WTC11 (cell line): Measurements from ENCODE around the gene NSD1.

Source experiments
- CREB1 ChIP-seq: sonication (generic); formaldehyde crosslinking; IDR thresholded peaks from 2 replicates; pipeline ENCODE4 v1.8.0; 2023; ENCODE audit warnings: mild to moderate bottlenecking, missing genetic modification reagents
- JUN ChIP-seq: sonication (generic); formaldehyde crosslinking; IDR thresholded peaks from 2 replicates; pipeline ENCODE4 v1.8.0; 2023; ENCODE audit warnings: mild to moderate bottlenecking, missing genetic modification reagents
- RORB ChIP-seq: fragments of 250-450 bp; sonication (Bioruptor Pico); IDR thresholded peaks from 2 replicates; pipeline ENCODE4 v1.9.0; 2021; ENCODE audit warnings: mild to moderate bottlenecking
- SMAD3 ChIP-seq: sonication (generic); formaldehyde crosslinking; IDR thresholded peaks from 2 replicates; pipeline ENCODE4 v1.8.0; 2022; ENCODE audit warnings: missing genetic modification reagents, mild to moderate bottlenecking, borderline replicate concordance
- SP1 ChIP-seq: sonication (generic); formaldehyde crosslinking; conservative IDR thresholded peaks from 2 replicates; pipeline ENCODE4 v1.8.1; 2022; ENCODE audit warnings: missing genetic modification reagents
- TF ChIP-seq, protein P1 (sequence below): fragments of 200-600 bp; IDR thresholded peaks from 2 replicates; pipeline ENCODE4 v1.8.0; 2022; ENCODE audit warnings: antibody characterized with exemption
- TF ChIP-seq, protein P2 (sequence below): sonication (generic); formaldehyde crosslinking; IDR thresholded peaks from 2 replicates; pipeline ENCODE4 v1.8.0; 2022; ENCODE audit warnings: mild to moderate bottlenecking, missing genetic modification reagents
- TF ChIP-seq, protein P3 (sequence below): sonication (generic); formaldehyde crosslinking; IDR thresholded peaks from 2 replicates; pipeline ENCODE4 v1.8.1; 2022; ENCODE audit warnings: low read depth, missing genetic modification reagents, borderline replicate concordance
- TF ChIP-seq, protein P4 (sequence below): sonication (generic); formaldehyde crosslinking; IDR thresholded peaks from 2 replicates; pipeline ENCODE4 v1.8.1; 2022; ENCODE audit warnings: low read depth, mild to moderate bottlenecking, moderate library complexity, missing genetic modification reagents, borderline replicate concordance
- TF ChIP-seq, protein P5 (sequence below): sonication (generic); formaldehyde crosslinking; IDR thresholded peaks from 2 replicates; pipeline ENCODE4 v1.8.0; 2022; ENCODE audit warnings: missing genetic modification reagents

DNA sequence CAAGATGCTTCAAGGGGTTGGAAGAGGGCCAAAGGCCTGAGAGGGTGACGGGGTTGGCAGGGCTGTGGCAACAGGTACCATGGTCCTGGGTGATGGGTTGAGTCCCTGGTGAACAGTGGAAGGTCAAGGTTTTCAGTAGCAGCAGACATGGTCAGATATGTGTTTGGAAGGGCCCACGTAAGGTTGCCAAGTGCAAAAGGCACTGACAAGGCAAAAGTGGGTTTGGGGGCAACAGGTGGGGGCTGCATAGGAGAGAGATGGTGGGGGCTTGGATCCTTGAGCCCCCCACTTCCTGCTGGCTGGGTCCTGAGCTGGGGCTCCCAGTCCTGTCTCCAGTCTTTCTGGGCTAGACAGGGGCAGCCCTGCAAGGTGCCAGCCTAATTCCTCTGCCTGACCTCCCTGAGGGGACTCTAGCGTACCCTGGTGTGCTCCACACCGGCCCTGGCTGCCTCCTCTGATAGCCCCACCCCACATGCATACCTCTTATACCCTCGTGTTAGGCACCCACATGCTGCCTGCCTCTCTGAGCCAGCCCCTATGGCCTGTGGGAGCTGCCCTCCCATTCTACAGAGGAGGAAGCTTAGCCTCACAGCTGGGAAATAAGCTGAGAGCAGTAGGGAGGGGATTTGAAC lies 20.9 kb upstream of the NSD1 start:
- no peak for TF ChIP-seq CREB1 (CRISPR knock-in tag)
- TF ChIP-seq, protein P1, sequence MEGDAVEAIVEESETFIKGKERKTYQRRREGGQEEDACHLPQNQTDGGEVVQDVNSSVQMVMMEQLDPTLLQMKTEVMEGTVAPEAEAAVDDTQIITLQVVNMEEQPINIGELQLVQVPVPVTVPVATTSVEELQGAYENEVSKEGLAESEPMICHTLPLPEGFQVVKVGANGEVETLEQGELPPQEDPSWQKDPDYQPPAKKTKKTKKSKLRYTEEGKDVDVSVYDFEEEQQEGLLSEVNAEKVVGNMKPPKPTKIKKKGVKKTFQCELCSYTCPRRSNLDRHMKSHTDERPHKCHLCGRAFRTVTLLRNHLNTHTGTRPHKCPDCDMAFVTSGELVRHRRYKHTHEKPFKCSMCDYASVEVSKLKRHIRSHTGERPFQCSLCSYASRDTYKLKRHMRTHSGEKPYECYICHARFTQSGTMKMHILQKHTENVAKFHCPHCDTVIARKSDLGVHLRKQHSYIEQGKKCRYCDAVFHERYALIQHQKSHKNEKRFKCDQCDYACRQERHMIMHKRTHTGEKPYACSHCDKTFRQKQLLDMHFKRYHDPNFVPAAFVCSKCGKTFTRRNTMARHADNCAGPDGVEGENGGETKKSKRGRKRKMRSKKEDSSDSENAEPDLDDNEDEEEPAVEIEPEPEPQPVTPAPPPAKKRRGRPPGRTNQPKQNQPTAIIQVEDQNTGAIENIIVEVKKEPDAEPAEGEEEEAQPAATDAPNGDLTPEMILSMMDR = no peak
- TF ChIP-seq RORB (CRISPR knock-in tag) = no peak
- TF ChIP-seq, protein P2, sequence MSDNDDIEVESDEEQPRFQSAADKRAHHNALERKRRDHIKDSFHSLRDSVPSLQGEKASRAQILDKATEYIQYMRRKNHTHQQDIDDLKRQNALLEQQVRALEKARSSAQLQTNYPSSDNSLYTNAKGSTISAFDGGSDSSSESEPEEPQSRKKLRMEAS (CRISPR knock-in tag) = no peak
- TF ChIP-seq JUN = no peak
- TF ChIP-seq SMAD3 = no peak
- TF ChIP-seq, protein P3, sequence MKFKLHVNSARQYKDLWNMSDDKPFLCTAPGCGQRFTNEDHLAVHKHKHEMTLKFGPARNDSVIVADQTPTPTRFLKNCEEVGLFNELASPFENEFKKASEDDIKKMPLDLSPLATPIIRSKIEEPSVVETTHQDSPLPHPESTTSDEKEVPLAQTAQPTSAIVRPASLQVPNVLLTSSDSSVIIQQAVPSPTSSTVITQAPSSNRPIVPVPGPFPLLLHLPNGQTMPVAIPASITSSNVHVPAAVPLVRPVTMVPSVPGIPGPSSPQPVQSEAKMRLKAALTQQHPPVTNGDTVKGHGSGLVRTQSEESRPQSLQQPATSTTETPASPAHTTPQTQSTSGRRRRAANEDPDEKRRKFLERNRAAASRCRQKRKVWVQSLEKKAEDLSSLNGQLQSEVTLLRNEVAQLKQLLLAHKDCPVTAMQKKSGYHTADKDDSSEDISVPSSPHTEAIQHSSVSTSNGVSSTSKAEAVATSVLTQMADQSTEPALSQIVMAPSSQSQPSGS (CRISPR knock-in tag) = no peak
- TF ChIP-seq, protein P4, sequence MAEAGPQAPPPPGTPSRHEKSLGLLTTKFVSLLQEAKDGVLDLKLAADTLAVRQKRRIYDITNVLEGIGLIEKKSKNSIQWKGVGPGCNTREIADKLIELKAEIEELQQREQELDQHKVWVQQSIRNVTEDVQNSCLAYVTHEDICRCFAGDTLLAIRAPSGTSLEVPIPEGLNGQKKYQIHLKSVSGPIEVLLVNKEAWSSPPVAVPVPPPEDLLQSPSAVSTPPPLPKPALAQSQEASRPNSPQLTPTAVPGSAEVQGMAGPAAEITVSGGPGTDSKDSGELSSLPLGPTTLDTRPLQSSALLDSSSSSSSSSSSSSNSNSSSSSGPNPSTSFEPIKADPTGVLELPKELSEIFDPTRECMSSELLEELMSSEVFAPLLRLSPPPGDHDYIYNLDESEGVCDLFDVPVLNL (CRISPR knock-in tag) = no peak
- TF ChIP-seq, protein P5, sequence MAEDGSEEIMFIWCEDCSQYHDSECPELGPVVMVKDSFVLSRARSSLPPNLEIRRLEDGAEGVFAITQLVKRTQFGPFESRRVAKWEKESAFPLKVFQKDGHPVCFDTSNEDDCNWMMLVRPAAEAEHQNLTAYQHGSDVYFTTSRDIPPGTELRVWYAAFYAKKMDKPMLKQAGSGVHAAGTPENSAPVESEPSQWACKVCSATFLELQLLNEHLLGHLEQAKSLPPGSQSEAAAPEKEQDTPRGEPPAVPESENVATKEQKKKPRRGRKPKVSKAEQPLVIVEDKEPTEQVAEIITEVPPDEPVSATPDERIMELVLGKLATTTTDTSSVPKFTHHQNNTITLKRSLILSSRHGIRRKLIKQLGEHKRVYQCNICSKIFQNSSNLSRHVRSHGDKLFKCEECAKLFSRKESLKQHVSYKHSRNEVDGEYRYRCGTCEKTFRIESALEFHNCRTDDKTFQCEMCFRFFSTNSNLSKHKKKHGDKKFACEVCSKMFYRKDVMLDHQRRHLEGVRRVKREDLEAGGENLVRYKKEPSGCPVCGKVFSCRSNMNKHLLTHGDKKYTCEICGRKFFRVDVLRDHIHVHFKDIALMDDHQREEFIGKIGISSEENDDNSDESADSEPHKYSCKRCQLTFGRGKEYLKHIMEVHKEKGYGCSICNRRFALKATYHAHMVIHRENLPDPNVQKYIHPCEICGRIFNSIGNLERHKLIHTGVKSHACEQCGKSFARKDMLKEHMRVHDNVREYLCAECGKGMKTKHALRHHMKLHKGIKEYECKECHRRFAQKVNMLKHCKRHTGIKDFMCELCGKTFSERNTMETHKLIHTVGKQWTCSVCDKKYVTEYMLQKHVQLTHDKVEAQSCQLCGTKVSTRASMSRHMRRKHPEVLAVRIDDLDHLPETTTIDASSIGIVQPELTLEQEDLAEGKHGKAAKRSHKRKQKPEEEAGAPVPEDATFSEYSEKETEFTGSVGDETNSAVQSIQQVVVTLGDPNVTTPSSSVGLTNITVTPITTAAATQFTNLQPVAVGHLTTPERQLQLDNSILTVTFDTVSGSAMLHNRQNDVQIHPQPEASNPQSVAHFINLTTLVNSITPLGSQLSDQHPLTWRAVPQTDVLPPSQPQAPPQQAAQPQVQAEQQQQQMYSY = no peak
- no peak for TF ChIP-seq SP1 (CRISPR knock-in tag)
